ENCODE measurements around the gene CACNB2.

- TF ChIP-seq, protein P1, sequence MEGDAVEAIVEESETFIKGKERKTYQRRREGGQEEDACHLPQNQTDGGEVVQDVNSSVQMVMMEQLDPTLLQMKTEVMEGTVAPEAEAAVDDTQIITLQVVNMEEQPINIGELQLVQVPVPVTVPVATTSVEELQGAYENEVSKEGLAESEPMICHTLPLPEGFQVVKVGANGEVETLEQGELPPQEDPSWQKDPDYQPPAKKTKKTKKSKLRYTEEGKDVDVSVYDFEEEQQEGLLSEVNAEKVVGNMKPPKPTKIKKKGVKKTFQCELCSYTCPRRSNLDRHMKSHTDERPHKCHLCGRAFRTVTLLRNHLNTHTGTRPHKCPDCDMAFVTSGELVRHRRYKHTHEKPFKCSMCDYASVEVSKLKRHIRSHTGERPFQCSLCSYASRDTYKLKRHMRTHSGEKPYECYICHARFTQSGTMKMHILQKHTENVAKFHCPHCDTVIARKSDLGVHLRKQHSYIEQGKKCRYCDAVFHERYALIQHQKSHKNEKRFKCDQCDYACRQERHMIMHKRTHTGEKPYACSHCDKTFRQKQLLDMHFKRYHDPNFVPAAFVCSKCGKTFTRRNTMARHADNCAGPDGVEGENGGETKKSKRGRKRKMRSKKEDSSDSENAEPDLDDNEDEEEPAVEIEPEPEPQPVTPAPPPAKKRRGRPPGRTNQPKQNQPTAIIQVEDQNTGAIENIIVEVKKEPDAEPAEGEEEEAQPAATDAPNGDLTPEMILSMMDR (conservative IDR thresholded peaks at IDR 0.05 in 1 of 2, IDR thresholded peaks at IDR 0.05 in 1 of 2; ENCODE audit: extremely low read depth in 1 of 2, insufficient read depth in 1 of 2, low read depth in 1 of 2, low read length in 2 of 2) = no peak
- TF ChIP-seq EZH2 (IDR thresholded peaks at IDR 0.05; ENCODE audit: borderline replicate concordance, low read length) = no peak
These were observed 17.5 kb upstream of the CACNB2 start for GRCh38 chr10:18122753-18123152.
